ENCODE results near the gene RGS4.

- TF ChIP-seq CTCF (IDR thresholded peaks at IDR 0.05) (no peak), EZH2 (IDR thresholded peaks at IDR 0.05; ENCODE audit: borderline replicate concordance, insufficient read depth, low read depth, low read length, poor library complexity, severe bottlenecking) (no peak)
Observed at GRCh38 chr1:163095213-163095612, 26.1 kb downstream of the RGS4 start.
